Choroid plexus epithelial cell (primary cell): ENCODE results near the gene PTPDC1.

Source experiments
- DNase-seq: peaks from one replicate; pipeline ENCODE4 v3.0.0-alpha.2; 2010; ENCODE audit warnings: low read depth
- H3K4me3 ChIP-seq: 2 replicates; pipeline ENCODE4 v1.5.1; 2011; ENCODE audit warnings: low read depth, mild to moderate bottlenecking, control low read depth, low read length, moderate library complexity
- CTCF ChIP-seq: conservative IDR thresholded peaks from 2 replicates; pipeline ENCODE4 v1.5.1; 2011; ENCODE audit warnings: low read depth, mild to moderate bottlenecking, control low read depth, inconsistent platforms, low read length, moderate library complexity

Gene PTPDC1

GRCh38 chr9:94080249-94080648 lies 4.0 kb upstream of the PTPDC1 start:
- no peak for TF ChIP-seq CTCF

GRCh38 chr9:94081435-94081834 lies 2.8 kb upstream of the PTPDC1 start:
- no peak for TF ChIP-seq CTCF
- H3K4me3 ChIP-seq = no peak overlapping the region
- no peak for DNase-seq

More at GRCh38 chr9:94080249-94080648, 4.0 kb upstream of the PTPDC1 start:
- no peak overlapping the region for H3K4me3 ChIP-seq
- DNase-seq = no peak

GRCh38 chr9:94081864-94082463 lies 2.3 kb upstream of the PTPDC1 start:
- no peak overlapping the region for H3K4me3 ChIP-seq
- TF ChIP-seq CTCF = no peak
- no peak for DNase-seq

- no peak for TF ChIP-seq CTCF
- H3K4me3 ChIP-seq = no peak overlapping the region
- DNase-seq = no peak
Observed at GRCh38 chr9:94082553-94082952, 1.7 kb upstream of the PTPDC1 start.

- TF ChIP-seq CTCF = no peak
- DNase-seq = peak; percentile 60
- H3K4me3 ChIP-seq = no peak overlapping the region
Observed at GRCh38 chr9:94082956-94083355, 1.3 kb upstream of the PTPDC1 start.

- no peak overlapping the region for H3K4me3 ChIP-seq
- peak; percentile 47 for DNase-seq
- TF ChIP-seq CTCF = no peak
Observed at GRCh38 chr9:94083384-94083783, 880 bp upstream of the PTPDC1 start.

GRCh38 chr9:94085062-94085639 lies 887 bp downstream of the PTPDC1 start:
- peak; percentile 60 for DNase-seq
- no peak overlapping the region for H3K4me3 ChIP-seq
- TF ChIP-seq CTCF = no peak
